K562 (cell line): ENCODE data around the gene CPED1. TPM values are rescaled to one million over a fixed set of nuclear protein-coding genes. Genes with fewer than 3 reads are reported as not detected.

Experiments used
- BRD9 ChIP-seq: fragments of 450-650 bp; IDR thresholded peaks from 2 replicates; pipeline ENCODE4 v1.6.1; 2018; ENCODE audit warnings: low read depth; ENCODE audit not compliant: partially characterized antibody
- CEBPB ChIP-seq: fragments of 450-650 bp; IDR thresholded peaks from 2 replicates; pipeline ENCODE4 v1.6.1; 2016; ENCODE audit warnings: missing genetic modification characterization, missing compliant biosample characterization
- CTBP1 ChIP-seq: fragments of 450-650 bp; IDR thresholded peaks from 2 replicates; pipeline ENCODE4 v1.6.1; 2016; ENCODE audit warnings: borderline replicate concordance
- ELF4 ChIP-seq: fragments of 450-650 bp; formaldehyde crosslinking; IDR thresholded peaks from 2 replicates; pipeline ENCODE4 v1.4.0; 2022; ENCODE audit warnings: missing genetic modification characterization
- ETV6 ChIP-seq, 3 experiments: fragments of 150-350 bp in 1 of 3; sonication (generic) in 1 of 3; formaldehyde crosslinking in 1 of 3; IDR thresholded peaks; 2 replicates each; pipeline versions ENCODE4 v1.6.1 to v1.8.0; 2014 to 2022; ENCODE audit warnings: borderline replicate concordance in 2 of 3, low read depth in 2 of 3, antibody characterized with exemption in 1 of 3, low read length in 1 of 3, mild to moderate bottlenecking in 1 of 3, missing genetic modification reagents in 1 of 3
- FOSL1 ChIP-seq: fragments of 200-800 bp; sonication (Bioruptor generic); conservative IDR thresholded peaks from 2 replicates; pipeline ENCODE4 v1.6.1; 2016; ENCODE audit warnings: missing genetic modification characterization, missing compliant biosample characterization
- GABPA ChIP-seq: fragments of 200-800 bp; sonication (Bioruptor generic); conservative IDR thresholded peaks from 2 replicates; pipeline ENCODE4 v1.6.1; 2016; ENCODE audit warnings: low read depth, missing genetic modification characterization, missing compliant biosample characterization
- GMEB1 ChIP-seq: fragments of 250-450 bp; sonication (Bioruptor Pico); IDR thresholded peaks from 2 replicates; pipeline ENCODE4 v1.4.0; 2020; ENCODE audit warnings: mild to moderate bottlenecking
- IRF2 ChIP-seq: sonication (generic); formaldehyde crosslinking; IDR thresholded peaks from 2 replicates; pipeline ENCODE4 v1.8.1; 2022; ENCODE audit warnings: mild to moderate bottlenecking, missing genetic modification reagents
- LARP7 ChIP-seq: fragments of 450-650 bp; IDR thresholded peaks from 2 replicates; pipeline ENCODE4 v1.6.1; 2016
- MLLT1 ChIP-seq, 2 experiments: fragments of 450-650 bp; IDR thresholded peaks; 2 replicates each; pipeline ENCODE4 v1.6.1; 2016
- MXD1 ChIP-seq: fragments of 250-450 bp; sonication (Bioruptor Pico); IDR thresholded peaks from 2 replicates; pipeline ENCODE4 v1.8.0; 2021; ENCODE audit warnings: borderline replicate concordance, mild to moderate bottlenecking, moderate library complexity; ENCODE audit not compliant: poor library complexity, severe bottlenecking
- NFRKB ChIP-seq: fragments of 450-650 bp; IDR thresholded peaks from 2 replicates; pipeline ENCODE4 v1.6.1; 2016; ENCODE audit warnings: low read depth
- SMARCA5 ChIP-seq: fragments of 450-650 bp; IDR thresholded peaks from 2 replicates; pipeline ENCODE4 v1.6.1; 2016
- SMARCC2 ChIP-seq: fragments of 450-650 bp; IDR thresholded peaks from 2 replicates; pipeline ENCODE4 v1.6.1; 2017; ENCODE audit warnings: antibody characterized with exemption, moderate library complexity, mild to moderate bottlenecking, low read depth
- TCF3 ChIP-seq: sonication (generic); formaldehyde crosslinking; IDR thresholded peaks from 2 replicates; pipeline ENCODE4 v1.4.0; 2020; ENCODE audit warnings: mild to moderate bottlenecking, missing genetic modification reagents
- TCF7L2 ChIP-seq: fragments of 150-350 bp; IDR thresholded peaks from 2 replicates; pipeline ENCODE4 v1.6.1; 2016; ENCODE audit warnings: low read depth, mild to moderate bottlenecking, low read length, moderate library complexity
- TFE3 ChIP-seq: fragments of 450-650 bp; formaldehyde crosslinking; IDR thresholded peaks from 2 replicates; pipeline ENCODE4 v1.4.0; 2020; ENCODE audit warnings: mild to moderate bottlenecking, mixed read lengths
- TRIM24 ChIP-seq, 2 experiments: fragments of 450-650 bp; IDR thresholded peaks; 2 replicates each; pipeline ENCODE4 v1.6.1; 2016
- ZNF12 ChIP-seq: sonication (generic); formaldehyde crosslinking; IDR thresholded peaks from 2 replicates; pipeline ENCODE4 v1.4.0; 2020; ENCODE audit warnings: mild to moderate bottlenecking, missing genetic modification reagents
- ZNF431 ChIP-seq: sonication (generic); formaldehyde crosslinking; IDR thresholded peaks from 2 replicates; pipeline ENCODE4 v1.8.0; 2022; ENCODE audit warnings: mild to moderate bottlenecking, missing genetic modification reagents
- ZNF766 ChIP-seq: fragments of 200-800 bp; sonication (Bioruptor generic); conservative IDR thresholded peaks from 2 replicates; pipeline ENCODE4 v1.6.1; 2016; ENCODE audit warnings: missing genetic modification characterization, missing compliant biosample characterization
- polyA plus RNA-seq, 8 experiments: library from polyadenylated mRNA; depleted of rRNA in 4 of 8; stranded (reverse) in 5 of 8; unstranded in 3 of 8; fragments of >200 nt; fragmentation: Nextera tagmentation in 2 of 8; fragmentation: Illumina TruSeq in 1 of 8; extraction: Ambion mirVana in 2 of 8; extraction: Trizol in 1 of 8; gene quantifications; 2 replicates each; pipeline versions ENCODE4 v1.2.1 to v1.2.3, GENCODE V29; 2011 to 2014; ENCODE audit warnings: inconsistent platforms in 1 of 8, missing spikeins in 1 of 8
- total RNA-seq, 7 experiments: library from RNA; depleted of rRNA in 6 of 7; stranded (reverse); fragments of >200 nt in 6 of 7; fragmentation: Illumina TruSeq in 2 of 7; extraction: Trizol in 2 of 7; gene quantifications; 2 replicates each; pipeline versions ENCODE4 v1.2.1 to v1.2.3, GENCODE V29; 2011 to 2021; ENCODE audit warnings: low replicate concordance in 1 of 7

The CPED1 gene
- total and polyA plus RNA-seq, 9 of the 15 experiments (the other 6 are each of a cell fraction or from before 2014, with no cell fraction given), result 195 to 393 (median 290) TPM

GRCh38 chr7:121042195-121042594 lies 53.7 kb downstream of the CPED1 start (continued):
- TF ChIP-seq MLLT1 (IDR thresholded peaks at IDR 0.05), result peak in 1 of 2 experiments; percentile 18; a peak in 2 of 4 replicates
- TF ChIP-seq ZNF431 (CRISPR knock-in tag), result no peak
- TF ChIP-seq LARP7, result no peak
- TF ChIP-seq BRD9, result no peak
- no peak for TF ChIP-seq TCF7L2
- 0 out of 2 replicates have a peak, but pooled peaks have one; percentile 6 for TF ChIP-seq ZNF766 (CRISPR knock-in tag)
- 0 out of 2 replicates have a peak, but pooled peaks have one; percentile 21 for TF ChIP-seq CEBPB
- no peak for TF ChIP-seq TCF3
- no peak for TF ChIP-seq ZNF12
- TF ChIP-seq CTBP1, result no peak
- TF ChIP-seq GMEB1 (CRISPR knock-in tag), result no peak
- peak; percentile 81 for TF ChIP-seq NFRKB
- no peak for TF ChIP-seq IRF2 (CRISPR knock-in tag)
- no peak for TF ChIP-seq TRIM24 (IDR thresholded peaks at IDR 0.05)
- TF ChIP-seq SMARCA5, result no peak
- no peak for TF ChIP-seq TFE3 (CRISPR knock-in tag)
- TF ChIP-seq ETV6 (IDR thresholded peaks at IDR 0.05; ENCODE audit: borderline replicate concordance in 1 of 2, low read depth in 2 of 2, low read length in 1 of 2), result no peak
- TF ChIP-seq ETV6 (CRISPR knock-in tag; IDR thresholded peaks at IDR 0.05; ENCODE audit: borderline replicate concordance), result no peak
- TF ChIP-seq MXD1, result no peak
- TF ChIP-seq SMARCC2, result no peak
- TF ChIP-seq GABPA (tag), result 0 out of 2 replicates have a peak, but pooled peaks have one; percentile 27
- 0 out of 2 replicates have a peak, but pooled peaks have one; percentile 29 for TF ChIP-seq ELF4 (CRISPR knock-in tag)
- 0 out of 2 replicates have a peak, but pooled peaks have one; percentile 7 for TF ChIP-seq FOSL1 (tag)
